Prostate gland (tissue), 2 donors: ENCODE measurements around the gene MGAT4D.

ENCODE experiments used
- CTCF ChIP-seq, 4 experiments: fragments of 200-600 bp in 2 of 4; fragments of 450-650 bp in 2 of 4; sonication (generic) in 2 of 4; IDR thresholded peaks; 1 replicate in 3 of 4; 2 replicates in 1 of 4; pipeline ENCODE4 v1.5.1; 2016 to 2019; ENCODE audit warnings: antibody characterized with exemption in 4 of 4, mild to moderate bottlenecking in 2 of 4, moderate library complexity in 2 of 4
- POLR2A ChIP-seq: fragments of 450-650 bp; IDR thresholded peaks from one replicate; pipeline ENCODE4 v1.6.1; 2016; ENCODE audit warnings: antibody characterized with exemption, mild to moderate bottlenecking

- TF ChIP-seq CTCF (IDR thresholded peaks at IDR 0.05): no peak
- no peak for TF ChIP-seq POLR2A
Measured at GRCh38 chr4:140463182-140463581, 34.9 kb downstream of the MGAT4D start.
